Activated CD8-positive, alpha-beta memory T cell treated with anti-CD3 and anti-CD28 coated beads, Interleukin-2, amount 50 U/mL, for 1 hour (primary cell): Measurements from ENCODE around the gene VARS2.
"Not testable (repeated sequence)": the region's sequence is repeated elsewhere in the genome, so short reads cannot be mapped to it uniquely, and the experiment has no call there.

ENCODE experiments used
- DNase-seq: peaks from one replicate; pipeline ENCODE4 v3.0.0-alpha.2; 2020; ENCODE audit errors: extremely low read depth

VARS2 gene

DNA sequence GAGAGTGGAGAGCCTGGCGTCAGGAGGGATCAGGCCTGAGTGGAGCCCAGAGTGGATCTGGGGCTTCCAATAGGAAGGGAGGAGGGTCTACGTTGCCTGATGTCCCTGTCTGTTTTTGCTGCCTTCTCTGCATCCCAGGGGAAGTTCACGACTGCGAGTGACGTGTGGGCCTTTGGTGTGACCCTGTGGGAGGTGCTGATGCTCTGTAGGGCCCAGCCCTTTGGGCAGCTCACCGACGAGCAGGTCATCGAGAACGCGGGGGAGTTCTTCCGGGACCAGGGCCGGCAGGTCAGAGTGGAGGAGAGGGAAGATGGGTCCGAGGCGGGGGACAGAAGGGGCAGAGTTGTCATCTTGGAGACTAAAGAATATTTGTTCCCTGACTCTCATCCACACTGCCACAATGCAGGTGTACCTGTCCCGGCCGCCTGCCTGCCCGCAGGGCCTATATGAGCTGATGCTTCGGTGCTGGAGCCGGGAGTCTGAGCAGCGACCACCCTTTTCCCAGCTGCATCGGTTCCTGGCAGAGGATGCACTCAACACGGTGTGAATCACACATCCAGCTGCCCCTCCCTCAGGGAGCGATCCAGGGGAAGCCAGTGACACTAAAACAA lies 15.2 kb upstream of the VARS2 start:
- no peak for DNase-seq

DNA sequence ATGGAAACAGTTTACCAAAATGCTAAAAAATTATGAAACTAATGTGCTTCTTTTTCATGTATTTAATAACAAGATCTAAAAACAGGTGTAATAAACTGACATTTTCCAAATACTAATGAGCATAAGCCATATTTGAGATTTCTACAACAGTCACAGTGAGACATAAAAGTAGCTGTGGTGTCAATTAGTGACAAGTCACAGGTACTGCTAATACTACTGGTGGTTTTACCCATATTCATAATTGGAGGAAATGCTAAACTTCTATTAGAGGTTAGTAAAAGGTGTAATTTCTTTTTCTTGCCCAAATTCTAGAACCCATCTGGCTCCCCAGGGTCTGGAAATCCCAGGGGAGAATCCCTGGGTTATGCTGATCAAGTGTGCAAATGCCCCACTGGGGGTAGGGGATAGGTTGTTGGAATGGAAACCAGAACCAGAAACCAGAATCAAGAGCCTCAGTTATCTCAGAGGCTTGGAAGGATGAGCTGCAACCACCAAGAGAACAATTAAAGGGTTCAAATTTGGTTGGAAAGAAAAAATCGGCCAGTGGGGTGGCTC lies 13.1 kb upstream of the VARS2 start:
- no peak for DNase-seq

DNA sequence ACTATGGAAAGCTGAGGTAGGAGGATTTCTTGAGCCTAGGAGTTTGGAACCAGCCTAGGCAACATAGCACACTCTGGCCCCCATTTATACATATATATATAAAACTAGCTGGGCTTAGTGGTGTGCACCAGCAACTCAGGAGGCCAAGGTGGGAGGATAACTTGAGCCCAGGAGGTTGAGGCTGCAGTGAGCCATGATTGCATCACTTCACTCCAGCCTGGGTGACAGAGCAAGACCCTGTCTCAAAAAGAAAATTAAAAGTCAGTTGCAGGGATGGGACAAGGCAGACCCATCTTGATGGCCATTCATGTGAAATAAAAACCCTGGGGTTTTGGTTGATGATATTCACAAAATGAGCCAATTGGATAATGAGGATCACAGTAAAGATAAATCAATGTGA lies 12.6 kb upstream of the VARS2 start:
- DNase-seq = no peak

DNA sequence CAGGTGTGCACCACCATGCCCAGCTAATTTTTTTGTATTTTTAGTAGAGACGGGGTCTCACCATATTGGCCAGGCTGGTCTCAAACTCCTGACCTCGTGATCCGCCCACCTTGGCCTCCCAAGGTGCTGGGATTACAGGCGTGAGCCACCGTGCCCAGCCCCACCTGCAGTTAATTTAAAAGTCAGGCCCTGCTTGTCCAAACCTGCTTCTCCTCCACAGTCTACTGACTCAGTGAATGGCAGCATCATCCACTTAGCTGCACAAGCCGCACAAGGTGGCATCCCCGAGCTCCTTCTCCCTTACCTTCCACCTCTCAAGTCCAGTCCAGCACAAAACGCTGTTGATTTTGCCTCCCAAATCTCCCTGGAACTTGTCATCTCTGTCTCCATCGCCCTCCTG lies 11.8 kb upstream of the VARS2 start:
- DNase-seq = not testable (repeated sequence)

DNA sequence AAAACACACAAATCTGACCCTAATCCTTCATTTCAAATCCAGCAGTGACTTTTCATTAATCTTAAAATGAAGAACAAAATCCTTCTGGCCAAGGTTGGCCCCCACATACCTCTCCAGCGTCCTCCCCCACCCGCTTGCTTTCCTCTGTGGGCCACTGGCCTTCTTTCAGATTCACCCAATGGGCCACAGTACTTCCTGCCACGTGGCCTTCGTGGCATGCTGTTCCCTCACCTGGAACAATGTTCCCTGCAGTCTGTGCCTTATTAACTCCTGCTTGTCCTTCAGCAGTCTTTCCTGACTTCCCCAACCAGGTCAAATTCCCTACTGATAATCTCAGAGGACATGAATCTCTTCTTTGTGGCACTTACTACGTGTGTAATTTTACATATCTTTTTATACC lies 11.3 kb upstream of the VARS2 start:
- no peak for DNase-seq

DNA sequence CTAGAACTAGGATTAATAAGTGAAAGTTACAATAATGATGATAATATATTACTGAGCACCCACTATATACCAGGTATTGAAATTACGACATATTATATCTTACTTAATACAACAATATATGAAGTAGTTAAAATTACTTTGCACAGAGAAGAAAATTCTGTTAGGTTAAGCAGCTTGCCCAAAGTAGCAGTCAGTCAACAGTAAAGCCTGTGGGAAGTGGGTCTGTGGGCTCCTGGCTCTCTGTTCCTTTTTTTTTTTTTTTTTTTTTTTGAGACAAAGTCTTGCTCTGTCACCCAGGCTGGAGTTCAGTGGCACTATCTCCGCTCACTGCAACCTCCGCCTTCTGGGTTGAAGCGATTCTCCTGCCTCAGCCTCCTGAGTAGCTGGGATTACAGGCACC lies 10.8 kb upstream of the VARS2 start:
- no peak for DNase-seq

DNA sequence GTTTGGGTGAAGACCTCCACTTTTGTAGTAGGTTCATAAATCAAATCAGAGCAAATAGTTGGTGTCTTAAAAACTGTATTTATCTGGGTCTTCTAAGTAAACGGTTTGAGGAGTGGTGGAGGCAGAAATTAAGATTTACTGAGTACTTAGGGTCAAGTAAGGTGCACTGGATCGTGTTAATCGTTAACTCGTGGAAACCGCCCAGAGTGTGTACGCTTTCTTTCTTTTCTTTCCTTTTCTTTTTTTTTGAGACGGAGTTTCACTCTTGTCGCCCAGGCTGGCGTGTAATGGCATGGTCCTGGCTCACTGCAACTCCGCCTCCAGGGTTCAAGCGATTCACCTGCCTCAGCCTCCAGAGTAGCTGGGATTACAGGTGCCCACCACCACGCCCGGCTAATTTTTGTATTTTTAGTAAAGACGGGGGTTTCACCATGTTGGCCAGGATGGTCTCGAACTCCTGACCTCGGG lies 6.7 kb upstream of the VARS2 start:
- DNase-seq = not testable (repeated sequence)

DNA sequence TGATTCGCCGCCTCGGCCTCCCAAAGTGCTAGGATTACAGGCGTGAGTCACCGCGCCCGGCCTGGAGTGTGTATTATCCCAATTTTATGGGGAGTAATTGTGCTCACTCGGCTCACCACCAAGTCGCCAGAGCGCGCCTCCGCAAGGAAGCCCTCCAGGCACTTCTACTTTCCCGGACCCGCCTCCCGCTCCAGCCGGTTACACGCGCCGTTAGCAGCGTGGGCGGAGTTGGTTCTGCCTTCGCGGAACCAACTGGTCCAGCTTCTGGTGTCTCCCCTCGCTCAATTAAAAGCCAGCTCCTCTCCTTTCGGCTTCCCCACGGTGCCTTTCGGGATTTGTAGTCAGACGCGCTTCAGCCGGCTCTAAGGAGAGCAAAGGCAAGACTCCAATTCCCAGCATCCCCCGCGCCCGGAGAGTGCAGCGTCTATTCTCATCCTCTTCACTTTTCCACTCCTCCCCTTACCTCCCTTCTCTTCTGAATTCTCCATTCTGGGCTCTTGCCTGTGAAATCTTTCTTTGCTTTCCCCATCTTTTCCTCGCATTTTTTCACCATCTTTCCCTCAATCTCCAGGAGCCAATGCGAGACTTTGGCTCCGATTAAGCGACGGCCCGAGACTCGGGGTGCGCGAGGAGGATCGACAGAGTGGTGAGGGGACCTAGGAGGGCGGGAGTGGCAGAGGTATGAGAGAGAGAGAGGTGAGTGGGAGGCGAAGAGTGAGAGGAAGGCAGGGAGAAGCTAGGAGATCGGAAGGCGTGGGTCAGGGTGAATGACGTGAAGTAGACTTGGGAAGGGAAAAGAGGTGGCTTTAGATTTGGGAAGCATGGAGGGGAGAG lies 6.1 kb upstream of the VARS2 start, which contains the start of gene GTF2H4:
TSS of gene GTF2H4 (plus strand) at position 450 of the 834 bp plus-strand sequence.
- peak; percentile 91 for DNase-seq

DNA sequence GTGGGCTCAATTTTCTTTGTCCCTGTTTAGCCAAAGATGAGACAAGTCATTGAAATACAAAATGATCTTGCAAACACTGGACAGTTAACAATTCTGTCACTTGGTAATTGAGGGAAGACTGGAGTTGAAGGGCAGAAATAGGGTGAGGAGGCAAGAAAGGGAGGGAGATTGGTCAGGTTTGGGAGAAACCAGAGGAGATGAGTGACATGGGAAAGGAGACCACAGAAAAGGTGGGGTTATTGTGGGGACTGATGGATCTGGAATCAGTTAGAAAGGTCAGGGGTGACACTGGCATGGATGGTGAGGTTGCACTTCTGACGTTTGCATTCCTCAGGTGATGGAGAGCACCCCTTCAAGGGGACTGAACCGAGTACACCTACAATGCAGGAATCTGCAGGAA lies 5.3 kb upstream of the VARS2 start:
- no peak for DNase-seq

DNA sequence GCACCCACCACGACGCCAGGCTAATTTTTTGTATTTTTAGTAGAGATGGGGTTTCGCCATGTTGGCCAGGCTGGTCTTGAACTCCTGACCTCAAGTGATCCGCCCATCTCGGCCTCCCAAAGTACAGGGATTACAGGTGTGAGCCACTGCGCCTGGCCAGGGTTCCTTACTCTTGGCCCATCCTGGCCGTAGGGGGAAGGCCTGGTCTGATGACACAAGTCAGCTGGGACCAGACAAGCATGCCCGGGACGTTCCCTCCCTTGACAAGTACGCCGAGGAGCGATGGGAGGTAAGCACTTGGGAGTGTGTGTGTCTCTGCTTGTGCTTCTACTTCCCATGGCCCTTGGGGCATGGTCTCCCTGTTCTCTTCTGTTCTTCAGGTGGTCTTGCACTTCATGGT lies 3.6 kb upstream of the VARS2 start:
- DNase-seq = not testable (repeated sequence)

DNA sequence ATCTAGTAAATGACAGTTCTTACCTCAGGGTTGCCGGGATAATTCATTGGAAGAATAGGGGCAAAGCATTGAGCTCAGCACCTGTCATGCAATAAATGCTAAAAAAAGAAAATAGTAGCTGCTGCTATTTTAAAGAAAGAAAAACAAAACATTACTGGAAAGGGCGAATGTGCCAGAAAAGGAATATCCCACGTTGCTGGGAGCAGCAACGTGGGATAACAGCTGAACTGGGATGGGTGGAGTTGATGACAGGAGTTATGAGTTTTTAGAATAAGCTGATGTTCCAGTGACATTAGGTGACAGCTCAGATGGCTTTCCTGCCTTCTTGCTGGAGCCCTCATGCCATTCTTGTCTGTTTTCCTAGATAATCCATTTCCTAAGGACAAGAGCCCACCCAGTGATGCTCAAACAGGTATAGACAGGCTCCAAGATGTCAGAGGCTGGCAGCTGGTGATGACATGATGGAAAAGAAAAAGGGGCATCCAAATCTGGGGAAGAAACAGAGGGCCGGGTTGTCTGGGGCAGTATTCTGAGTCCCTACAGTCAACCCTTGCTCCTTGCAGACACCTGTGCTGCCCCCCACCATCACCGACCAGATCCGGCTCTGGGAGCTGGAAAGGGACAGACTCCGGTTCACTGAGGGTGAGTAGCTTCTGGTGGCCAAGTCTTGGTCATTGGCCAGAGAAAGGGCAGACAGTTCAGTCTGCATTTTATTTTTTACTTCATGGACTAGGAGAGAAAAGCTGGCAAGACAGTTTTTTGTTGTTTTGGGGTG lies 1.1 kb upstream of the VARS2 start:
- DNase-seq = no peak

DNA sequence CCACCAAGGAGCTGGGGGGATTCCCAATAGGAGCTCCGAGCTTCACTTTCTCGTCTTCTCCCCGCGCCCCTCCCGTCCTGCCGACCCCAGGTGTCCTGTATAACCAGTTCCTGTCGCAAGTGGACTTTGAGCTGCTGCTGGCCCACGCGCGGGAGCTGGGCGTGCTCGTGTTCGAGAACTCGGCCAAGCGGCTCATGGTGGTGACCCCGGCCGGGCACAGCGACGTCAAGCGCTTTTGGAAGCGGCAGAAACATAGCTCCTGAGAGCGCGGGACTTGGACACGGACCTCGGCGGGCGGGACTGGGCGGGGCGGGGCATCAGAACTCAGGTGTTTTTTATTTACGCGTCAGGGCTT lies 340 bp upstream of the VARS2 start:
- no peak for DNase-seq

DNA sequence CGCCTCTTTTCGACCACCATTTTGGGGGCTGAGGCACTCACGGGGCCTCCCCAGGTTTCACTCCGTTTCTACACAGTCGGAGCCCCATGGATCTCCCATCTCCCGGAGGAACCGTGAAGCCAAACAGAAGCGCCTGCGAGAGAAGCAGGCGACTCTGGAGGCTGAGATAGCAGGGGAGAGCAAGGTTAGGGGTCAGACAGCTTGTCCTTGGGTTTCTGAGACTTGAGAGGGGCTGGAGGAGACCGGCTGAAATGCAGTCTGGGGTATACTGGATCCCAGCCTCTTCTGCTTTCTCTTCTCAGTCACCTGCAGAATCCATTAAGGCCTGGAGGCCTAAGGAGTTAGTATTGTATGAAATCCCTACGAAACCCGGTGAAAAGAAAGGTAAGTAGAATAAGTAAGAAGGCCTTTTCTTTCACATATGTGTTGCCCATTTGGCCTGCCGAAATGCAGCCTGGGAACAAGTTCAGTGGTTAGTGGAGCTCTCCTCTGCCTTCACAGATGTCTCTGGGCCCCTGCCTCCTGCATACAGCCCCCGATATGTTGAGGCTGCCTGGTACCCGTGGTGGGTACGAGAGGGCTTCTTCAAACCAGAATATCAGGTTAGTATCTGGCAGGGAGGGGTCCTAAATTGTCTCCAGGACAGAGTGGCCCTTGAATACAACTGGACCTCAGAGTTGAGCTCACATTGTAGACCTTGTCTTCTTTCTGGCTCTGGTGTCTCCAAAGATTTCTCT lies 984 bp downstream of the VARS2 start:
- no peak for DNase-seq

DNA sequence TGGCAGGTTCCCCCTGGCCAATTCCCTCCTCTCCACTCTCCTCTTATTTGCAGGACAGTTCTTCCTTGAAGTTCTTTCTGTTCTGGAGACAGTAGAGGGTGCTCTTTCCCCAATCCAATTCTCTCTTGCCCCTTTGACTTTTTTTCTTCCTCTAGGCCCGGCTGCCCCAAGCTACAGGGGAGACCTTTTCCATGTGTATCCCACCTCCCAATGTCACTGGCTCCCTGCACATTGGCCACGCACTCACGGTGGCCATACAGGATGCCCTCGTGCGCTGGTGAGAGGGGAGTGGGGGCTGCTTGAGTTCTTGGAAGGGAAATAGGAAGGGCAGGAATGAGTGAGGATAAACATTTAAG lies 1.5 kb downstream of the VARS2 start:
- no peak for DNase-seq

DNA sequence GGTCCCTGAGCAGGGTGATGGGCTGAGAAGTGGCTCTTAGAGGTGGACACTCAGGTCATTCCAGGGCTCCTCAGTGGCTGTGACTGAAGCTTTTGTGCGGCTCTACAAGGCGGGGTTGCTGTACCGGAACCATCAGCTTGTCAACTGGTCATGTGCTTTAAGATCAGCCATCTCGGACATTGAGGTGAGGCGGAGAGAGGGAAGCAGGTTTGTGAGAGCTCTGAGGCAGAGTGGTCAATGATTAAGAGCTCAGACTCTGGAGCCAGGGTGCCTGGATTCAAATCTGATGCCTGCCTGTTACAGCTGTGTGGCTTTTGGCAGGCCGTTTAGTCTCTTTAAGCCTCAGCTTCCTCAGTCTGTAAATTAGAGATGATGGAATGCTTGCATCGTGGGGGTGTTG lies 3.0 kb downstream of the VARS2 start:
- DNase-seq = no peak

DNA sequence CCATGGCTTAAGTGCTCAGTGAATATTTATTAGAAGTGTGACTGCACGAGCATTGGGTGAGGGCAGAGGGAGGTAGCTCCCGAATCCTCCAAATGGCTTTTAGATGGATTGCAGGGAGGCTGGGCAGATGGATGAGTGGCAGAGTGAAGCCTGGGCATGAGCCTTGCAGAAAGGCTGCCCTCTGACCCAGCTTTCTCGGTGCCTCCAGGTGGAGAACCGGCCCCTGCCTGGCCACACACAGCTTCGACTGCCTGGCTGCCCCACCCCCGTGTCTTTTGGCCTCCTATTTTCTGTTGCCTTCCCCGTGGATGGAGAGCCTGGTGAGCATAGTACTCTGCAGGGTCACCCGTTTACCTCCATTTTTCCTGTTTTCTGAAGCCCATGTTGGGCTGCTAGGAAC lies 3.4 kb downstream of the VARS2 start:
- DNase-seq = no peak

DNA sequence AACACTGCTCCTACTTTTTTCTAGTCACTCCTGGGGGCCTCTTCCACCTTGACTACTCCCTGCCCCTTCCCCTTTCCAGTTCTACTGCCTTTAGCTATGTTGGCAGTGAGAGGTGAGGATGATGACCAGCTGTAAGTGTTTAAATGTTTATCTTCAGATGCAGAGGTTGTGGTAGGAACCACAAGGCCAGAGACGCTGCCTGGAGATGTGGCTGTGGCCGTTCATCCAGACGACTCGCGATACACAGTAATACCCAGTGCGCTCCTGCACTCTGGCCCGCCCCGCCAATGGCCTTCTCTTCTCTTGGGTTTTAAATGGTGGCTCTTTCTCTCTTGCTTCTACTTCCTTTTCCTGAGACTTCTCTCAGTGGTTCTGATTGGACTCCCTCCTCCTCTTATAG lies 4.6 kb downstream of the VARS2 start:
- DNase-seq = no peak

DNA sequence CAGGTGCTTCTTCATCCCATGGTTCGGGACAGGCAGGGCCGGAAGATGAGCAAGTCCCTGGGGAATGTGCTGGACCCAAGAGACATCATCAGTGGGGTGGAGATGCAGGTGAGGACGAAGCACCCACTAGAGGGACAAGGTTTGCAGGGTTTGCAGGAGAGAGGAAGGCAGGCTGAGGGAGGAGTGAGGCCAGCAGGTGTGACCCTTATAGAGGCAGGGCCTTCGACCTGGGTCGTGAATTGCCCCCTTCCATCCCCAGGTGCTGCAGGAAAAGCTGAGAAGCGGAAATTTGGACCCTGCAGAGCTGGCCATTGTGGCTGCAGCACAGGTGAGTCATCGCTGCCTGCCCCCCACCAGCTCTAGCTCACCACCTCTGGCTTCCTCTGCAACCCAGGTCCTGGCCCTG lies 8.4 kb downstream of the VARS2 start:
- no peak for DNase-seq

DNA sequence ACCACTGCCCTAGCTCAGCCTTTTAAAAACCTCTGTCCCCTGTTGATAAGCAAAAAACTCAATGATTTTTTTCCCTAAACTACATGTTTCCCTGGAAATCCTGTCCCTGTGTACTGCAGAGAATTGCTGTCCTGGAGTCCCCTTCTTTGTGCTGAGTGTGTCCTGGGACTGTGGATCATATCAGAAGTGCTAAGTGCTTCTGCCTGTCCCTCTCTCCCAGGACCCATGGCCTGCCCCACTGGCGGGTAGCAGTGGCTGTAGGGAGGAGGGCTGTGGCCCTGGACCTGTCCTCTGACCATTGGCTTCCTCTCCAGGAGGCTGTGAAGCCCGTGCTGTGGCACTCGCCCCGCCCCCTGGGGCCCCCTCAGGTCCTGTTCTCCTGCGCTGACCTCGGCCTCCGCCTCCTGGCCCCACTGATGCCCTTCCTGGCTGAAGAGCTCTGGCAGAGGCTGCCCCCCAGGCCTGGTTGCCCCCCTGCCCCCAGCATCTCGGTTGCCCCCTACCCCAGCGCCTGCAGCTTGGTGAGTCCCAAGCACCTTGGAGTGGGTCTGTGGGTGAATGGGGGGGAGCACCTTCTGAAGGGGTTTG lies 10.1 kb downstream of the VARS2 start:
- DNase-seq = not testable (repeated sequence)

DNA sequence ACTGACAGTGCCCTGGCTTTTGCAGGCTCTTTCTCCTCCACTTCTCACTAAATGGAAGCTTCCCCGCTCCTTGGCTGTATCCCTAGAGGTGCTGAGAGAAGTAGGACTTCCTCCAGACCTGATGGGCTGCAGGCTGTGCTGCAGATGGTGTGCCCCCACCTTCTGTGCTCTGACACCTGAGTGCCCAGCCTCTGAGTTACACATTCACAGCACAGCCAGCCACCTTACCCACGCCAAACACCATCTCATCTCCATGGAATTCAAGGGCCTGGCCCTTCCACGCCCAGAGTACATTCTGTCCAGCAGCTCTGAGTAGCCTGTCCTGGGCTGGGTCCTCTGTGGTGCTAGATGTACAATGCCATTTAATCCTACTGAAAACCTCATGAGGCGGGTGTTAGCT lies 12.6 kb downstream of the VARS2 start:
- DNase-seq = no peak

DNA sequence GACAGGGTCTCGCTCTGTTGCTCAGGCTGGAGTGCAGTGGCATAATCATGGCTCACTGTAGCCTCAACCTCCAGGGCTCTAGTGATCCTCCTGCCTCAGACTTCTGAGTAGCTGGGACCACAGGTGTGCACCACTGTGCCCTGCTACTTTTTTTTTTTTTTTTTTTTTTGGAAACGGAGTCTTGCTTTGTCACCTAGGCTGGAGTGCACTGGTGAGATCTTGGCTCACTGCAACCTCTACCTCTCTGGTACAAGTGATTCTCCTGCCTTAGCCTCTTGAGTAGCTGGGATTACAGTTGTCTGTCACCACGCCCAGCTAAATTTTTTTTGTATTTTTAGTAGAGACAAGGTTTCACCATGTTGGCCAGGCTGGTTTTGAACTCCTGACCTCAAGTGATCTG lies 13.0 kb downstream of the VARS2 start:
- not testable (repeated sequence) for DNase-seq
